Endodermal cell (in vitro differentiated cells): Measurements from ENCODE around the gene BMP2. TPM values are rescaled to one million over a fixed set of nuclear protein-coding genes. Genes with fewer than 3 reads are reported as not detected.

Source experiments
- DNase-seq: peaks from one replicate; pipeline ENCODE4 v3.0.0-alpha.2; 2017
- H3K27ac ChIP-seq: 2 replicates; pipeline ENCODE4 v1.5.1; 2013; ENCODE audit warnings: mild to moderate bottlenecking, low read depth, low read length, moderate library complexity
- H3K27me3 ChIP-seq: 2 replicates; pipeline ENCODE4 v1.6.1; 2013; ENCODE audit warnings: mild to moderate bottlenecking, low read length, moderate library complexity; ENCODE audit not compliant: insufficient read depth, control insufficient read depth, poor library complexity, severe bottlenecking
- H3K36me3 ChIP-seq: 2 replicates; pipeline ENCODE4 v1.7.0; 2013; ENCODE audit warnings: mild to moderate bottlenecking, low read length, moderate library complexity; ENCODE audit not compliant: control insufficient read depth, insufficient read depth
- H3K4me1 ChIP-seq: one replicate; pipeline ENCODE4 v1.7.0; 2013; ENCODE audit warnings: low read length; ENCODE audit not compliant: control insufficient read depth, insufficient read depth
- H3K4me3 ChIP-seq: 2 replicates; pipeline ENCODE4 v1.5.1; 2013; ENCODE audit warnings: mild to moderate bottlenecking, low read length, moderate library complexity
- H3K9ac ChIP-seq: 2 replicates; pipeline ENCODE4 v1.6.1; 2013; ENCODE audit warnings: mild to moderate bottlenecking, low read length, moderate library complexity; ENCODE audit not compliant: poor library complexity, severe bottlenecking; ENCODE audit errors: extremely low read depth
- H3K9me3 ChIP-seq: 2 replicates; pipeline ENCODE4 v1.6.1; 2013; ENCODE audit warnings: mild to moderate bottlenecking, low read length, moderate library complexity; ENCODE audit not compliant: control insufficient read depth
- H3K27ac Mint-ChIP-seq: 2 replicates; pipeline ENCODE4 v1.8.0; 2020; ENCODE audit warnings: mixed read lengths
- H3K27me3 Mint-ChIP-seq: 2 replicates; pipeline ENCODE4 v1.8.0; 2021; ENCODE audit warnings: mild to moderate bottlenecking, mixed read lengths; ENCODE audit not compliant: insufficient read depth
- H3K36me3 Mint-ChIP-seq: 2 replicates; pipeline ENCODE4 v1.8.0; 2020; ENCODE audit warnings: low read depth, mixed read lengths
- H3K4me1 Mint-ChIP-seq: 2 replicates; pipeline ENCODE4 v1.8.0; 2020; ENCODE audit warnings: mixed read lengths
- H3K4me3 Mint-ChIP-seq: 2 replicates; pipeline ENCODE4 v1.8.0; 2020; ENCODE audit warnings: mild to moderate bottlenecking, moderate library complexity, mixed read lengths
- H3K9me3 Mint-ChIP-seq: 2 replicates; pipeline ENCODE4 v1.8.0; 2020; ENCODE audit warnings: mild to moderate bottlenecking, mixed read lengths
- CTCF ChIP-seq: fragments of 200-600 bp; sonication (generic); conservative IDR thresholded peaks from 2 replicates; pipeline ENCODE4 v1.5.0; 2021; ENCODE audit warnings: antibody characterized with exemption, mild to moderate bottlenecking
- WGBS, 2 experiments: methylation state at CpG; one replicate each; pipeline versions ENCODE4 v1.1.5 to v1.1.7; 2013; ENCODE audit warnings: missing lambda C conversion rate in 2 of 2, mixed read lengths in 1 of 2; ENCODE audit not compliant: insufficient coverage in 1 of 2, insufficient read length in 1 of 2; 5-methylcytosine and 5-hydroxymethylcytosine counted together
- total RNA-seq, 2 donors: library from RNA; stranded (reverse); fragmentation: NEBNext Ultra II Directional in 1 of 2; extraction: Animal tissue kit (Norgen Biotek cat#: 25700) in 1 of 2; gene quantifications; 2 replicates in 1 of 2; 3 replicates in 1 of 2; pipeline ENCODE4 v1.2.1, GENCODE V29; 2021

The BMP2 gene
- total RNA-seq, 2 donors from 2014 or later = 132 to 205 TPM

- H3K27ac Mint-ChIP-seq = peak overlapping the region; percentile 79
- Histone ChIP-seq H3K9me3 (no peaks in the 10 kb centered on the region), H3K36me3 (peaks cover 61% of the 10 kb centered on the region), H3K4me3 (peak overlapping the region; percentile 92), H3K9ac (peak overlapping the region; percentile 81), H3K4me1 (peaks cover 2% of the 10 kb centered on the region), H3K27me3 (no peaks in the 10 kb centered on the region), H3K27ac (no peak overlapping the region)
- no peak for TF ChIP-seq CTCF
- H3K4me1 Mint-ChIP-seq = peaks cover 53% of the 10 kb centered on the region
- H3K27me3 Mint-ChIP-seq = peaks cover 22% of the 10 kb centered on the region
- peaks cover 63% of the 10 kb centered on the region for H3K36me3 Mint-ChIP-seq
- WGBS, 2 experiments = 0 to 2% methylated on average over 24 to 55 of the region's 55 CpGs
- peak overlapping the region; percentile 84 for H3K4me3 Mint-ChIP-seq
- DNase-seq = peak; percentile 87
- H3K9me3 Mint-ChIP-seq = no peaks in the 10 kb centered on the region
Measured at GRCh38 chr20:6769903-6770785, 2.7 kb downstream of the BMP2 start.

GRCh38 chr20:6770786-6771100 lies 3.3 kb downstream of the BMP2 start:
- no peak for TF ChIP-seq CTCF
- Histone ChIP-seq H3K4me1 (no peaks in the 10 kb centered on the region), H3K36me3 (peaks cover 67% of the 10 kb centered on the region), H3K9ac (peak overlapping the region; percentile 81), H3K9me3 (no peaks in the 10 kb centered on the region), H3K27me3 (no peaks in the 10 kb centered on the region), H3K27ac (no peak overlapping the region), H3K4me3 (peak overlapping the region; percentile 92)
- Mint-ChIP-seq H3K27ac (peak overlapping the region; percentile 79), H3K4me1 (peaks cover 53% of the 10 kb centered on the region), H3K36me3 (peaks cover 69% of the 10 kb centered on the region), H3K9me3 (no peaks in the 10 kb centered on the region), H3K4me3 (peak overlapping the region; percentile 84), H3K27me3 (peaks cover 22% of the 10 kb centered on the region)
- WGBS, 2 experiments = 15 to 42% methylated on average over 2 to 3 of the region's 3 CpGs
- DNase-seq = no peak

GRCh38 chr20:6780433-6781190 lies 13.1 kb downstream of the BMP2 start:
- H3K36me3 ChIP-seq = peaks cover 84% of the 10 kb centered on the region
- no peaks in the 10 kb centered on the region for H3K27me3 ChIP-seq
- H3K36me3 Mint-ChIP-seq = peaks cover 57% of the 10 kb centered on the region
- no peaks in the 10 kb centered on the region for H3K9me3 Mint-ChIP-seq
- no peak overlapping the region for H3K9ac ChIP-seq
- no peaks in the 10 kb centered on the region for H3K9me3 ChIP-seq
- no peaks in the 10 kb centered on the region for H3K27me3 Mint-ChIP-seq
- no peak for DNase-seq
- no peak for TF ChIP-seq CTCF
- H3K4me1 Mint-ChIP-seq = peaks cover 38% of the 10 kb centered on the region
- no peak overlapping the region for H3K4me3 Mint-ChIP-seq
- no peak overlapping the region for H3K27ac ChIP-seq
- H3K27ac Mint-ChIP-seq = no peak overlapping the region
- H3K4me3 ChIP-seq = no peak overlapping the region
- WGBS, 2 experiments = 72 to 95% methylated on average over 4 to 5 of the region's 5 CpGs
- H3K4me1 ChIP-seq = peaks cover 7% of the 10 kb centered on the region
